SU-DHL-6 (cell line): ENCODE results near the gene MPC1.

Source experiments
- H2AFZ ChIP-seq: fragments of 200-600 bp; sonication (generic); 2 replicates; pipeline ENCODE4 v1.6.1; 2014; ENCODE audit warnings: low read depth, mild to moderate bottlenecking, moderate library complexity, mixed read lengths, antibody characterized with exemption, low read length; ENCODE audit not compliant: severe bottlenecking
- H3F3A ChIP-seq: fragments of 200-600 bp; shearing (Covaris generic); 2 replicates; pipeline ENCODE4 v1.6.0; 2016; ENCODE audit warnings: antibody characterized with exemption, mild to moderate bottlenecking; ENCODE audit not compliant: insufficient read depth
- H3K27ac ChIP-seq: fragments of 200-600 bp; sonication (generic); 2 replicates; pipeline ENCODE4 v1.5.1; 2016; ENCODE audit warnings: low read depth, mild to moderate bottlenecking, low read length, moderate library complexity, mixed read lengths
- H3K27me3 ChIP-seq: fragments of 200-600 bp; sonication (generic), shearing (Covaris generic); 2 replicates; pipeline ENCODE4 v1.6.0; 2014; ENCODE audit warnings: mild to moderate bottlenecking, low read length
- H3K36me3 ChIP-seq: fragments of 200-600 bp; sonication (generic); 2 replicates; pipeline ENCODE4 v1.6.1; 2014; ENCODE audit warnings: mild to moderate bottlenecking, low read length, mixed read lengths
- H3K4me2 ChIP-seq: fragments of 300-600, 200-600 bp; shearing (Covaris generic), sonication (generic); 2 replicates; pipeline ENCODE4 v1.6.0; 2014; ENCODE audit warnings: low read length, low read depth, mild to moderate bottlenecking; ENCODE audit not compliant: poor library complexity, severe bottlenecking
- H3K4me3 ChIP-seq: fragments of 200-600 bp; sonication (generic); 2 replicates; pipeline ENCODE4 v1.5.1; 2014; ENCODE audit warnings: antibody characterized with exemption, low read length, mild to moderate bottlenecking, mixed read lengths; ENCODE audit not compliant: insufficient read depth, poor library complexity, severe bottlenecking
- H3K79me2 ChIP-seq: fragments of 200-600 bp; sonication (generic); 2 replicates; pipeline ENCODE4 v1.6.1; 2014; ENCODE audit warnings: mild to moderate bottlenecking, low read length, moderate library complexity; ENCODE audit not compliant: insufficient read depth
- H3K9ac ChIP-seq: fragments of 200-600 bp; sonication (generic); 2 replicates; pipeline ENCODE4 v1.7.0; 2014; ENCODE audit warnings: mild to moderate bottlenecking, low read length
- H3K9me2 ChIP-seq: fragments of 200-600 bp; sonication (generic); replicated peaks from 2 replicates; pipeline ENCODE4 v1.6.1; 2014; ENCODE audit warnings: low read length; ENCODE audit not compliant: insufficient read depth
- H3K9me3 ChIP-seq: fragments of 200-600 bp; sonication (generic); 2 replicates; pipeline ENCODE4 v1.6.1; 2014; ENCODE audit warnings: low read length, mixed read lengths; ENCODE audit not compliant: insufficient read depth
- H4K20me1 ChIP-seq: fragments of 200-600 bp; sonication (generic); 2 replicates; pipeline ENCODE4 v1.6.1; 2014; ENCODE audit warnings: low read depth, mild to moderate bottlenecking, antibody characterized with exemption, low read length, moderate library complexity, mixed read lengths
- CTCF ChIP-seq: fragments of 200-600 bp; sonication (generic); IDR thresholded peaks from one replicate; pipeline ENCODE4 v1.5.1; 2017; ENCODE audit warnings: antibody characterized with exemption, mild to moderate bottlenecking, low read length, moderate library complexity; ENCODE audit not compliant: insufficient read depth, poor library complexity, severe bottlenecking
- EZH2phosphoT487 ChIP-seq: fragments of 200-600 bp; sonication (generic), shearing (Covaris generic); conservative IDR thresholded peaks from 2 replicates; pipeline ENCODE4 v1.6.1; 2018; ENCODE audit warnings: mild to moderate bottlenecking, antibody characterized with exemption, low read length, moderate library complexity, mixed read lengths

The MPC1 gene

GRCh38 chr6:166351715-166352285 lies 30.9 kb downstream of the MPC1 start:
- TF ChIP-seq CTCF (no peak), EZH2phosphoT487 (no peak)
- Histone ChIP-seq H3K4me2 (peak overlapping the region; percentile 49), H3K36me3 (no peaks in the 10 kb centered on the region), H3F3A (no peaks in the 10 kb centered on the region), H3K27ac (no peak overlapping the region), H3K9ac (no peak overlapping the region), H3K9me2 (no peaks in the 10 kb centered on the region), H2AFZ (peak overlapping the region; percentile 77), H3K79me2 (no peaks in the 10 kb centered on the region), H3K27me3 (no peaks in the 10 kb centered on the region), H4K20me1 (no peaks in the 10 kb centered on the region), H3K9me3 (no peaks in the 10 kb centered on the region), H3K4me3 (no peak overlapping the region)

- H3K36me3 ChIP-seq = no peaks in the 10 kb centered on the region
Observed at GRCh38 chr6:166348305-166348949, 34.3 kb downstream of the MPC1 start.

GRCh38 chr6:166346965-166347364 lies 35.8 kb downstream of the MPC1 start:
- Histone ChIP-seq H3K79me2 (peaks cover 4% of the 10 kb centered on the region), H4K20me1 (no peaks in the 10 kb centered on the region), H3F3A (0 out of 2 replicates have a peak, but pooled peaks cover 9% of the 10 kb centered on the region), H3K27ac (no peak overlapping the region), H3K27me3 (no peaks in the 10 kb centered on the region), H3K9me3 (no peaks in the 10 kb centered on the region), H3K9me2 (no peaks in the 10 kb centered on the region), H3K4me3 (no peak overlapping the region), H2AFZ (no peak overlapping the region), H3K36me3 (no peaks in the 10 kb centered on the region), H3K9ac (no peak overlapping the region), H3K4me2 (no peak overlapping the region)
- no peak for TF ChIP-seq CTCF
- TF ChIP-seq EZH2phosphoT487 = no peak

More at GRCh38 chr6:166348305-166348949, 34.3 kb downstream of the MPC1 start:
- no peaks in the 10 kb centered on the region for H3K9me2 ChIP-seq
- no peak overlapping the region for H3K4me3 ChIP-seq
- H3F3A ChIP-seq = 0 out of 2 replicates have a peak, but pooled peaks cover 3% of the 10 kb centered on the region
- H3K4me2 ChIP-seq = no peak overlapping the region
- no peaks in the 10 kb centered on the region for H3K9me3 ChIP-seq
- no peak overlapping the region for H3K27ac ChIP-seq
- H3K9ac ChIP-seq = no peak overlapping the region
- no peaks in the 10 kb centered on the region for H3K79me2 ChIP-seq
- TF ChIP-seq CTCF (no peak), EZH2phosphoT487 (no peak)
- no peaks in the 10 kb centered on the region for H4K20me1 ChIP-seq
- no peak overlapping the region for H2AFZ ChIP-seq
- H3K27me3 ChIP-seq = no peaks in the 10 kb centered on the region
